Fibroblast of lung (primary cell): ENCODE data around the gene TRMU.

Experiments
- EZH2 ChIP-seq: IDR thresholded peaks from 2 replicates; pipeline ENCODE4 v1.5.1; 2012; ENCODE audit warnings: low read length, control low read depth, mild to moderate bottlenecking; ENCODE audit errors: missing control alignments
- TF ChIP-seq, protein P1 (sequence below), 2 donors: IDR thresholded peaks in 1 of 2; conservative IDR thresholded peaks in 1 of 2; 1 replicate in 1 of 2; 2 replicates in 1 of 2; pipeline ENCODE4 v1.5.1; 2011 to 2012; ENCODE audit warnings: low read length in 2 of 2, control low read depth in 1 of 2, inconsistent platforms in 1 of 2, low read depth in 1 of 2, mild to moderate bottlenecking in 1 of 2

DNA sequence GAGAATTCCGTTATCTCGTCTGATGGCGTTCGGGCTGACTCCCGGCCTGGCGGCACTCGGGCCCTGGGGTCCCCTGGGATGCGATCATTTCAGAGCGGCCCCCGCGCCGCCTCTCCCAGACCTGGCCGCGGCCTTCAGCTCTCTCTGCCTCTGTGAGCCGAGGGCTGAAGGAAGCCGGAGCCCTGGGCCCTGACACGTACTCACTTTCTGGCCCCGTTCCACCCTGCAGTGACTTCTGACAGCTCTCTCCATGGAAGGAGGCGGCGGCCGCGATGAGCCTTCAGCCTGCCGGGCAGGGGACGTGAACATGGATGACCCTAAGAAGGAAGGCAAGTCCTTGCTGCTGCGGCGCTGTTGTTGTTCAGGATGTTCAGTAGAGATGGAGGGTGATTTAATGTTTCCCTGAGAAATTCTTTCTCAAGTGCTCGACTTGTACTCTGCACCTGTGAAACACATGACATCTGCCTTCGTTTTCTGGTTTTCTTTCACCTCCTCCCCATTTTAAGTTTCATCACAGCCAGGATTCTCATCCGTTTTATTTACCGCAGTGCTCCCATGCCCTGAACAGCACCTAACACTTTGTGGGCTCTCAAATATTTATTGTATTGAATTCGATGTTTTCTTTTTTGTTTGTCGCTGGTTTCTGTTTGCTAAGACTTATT, 38.2 kb upstream of the TRMU start:
- TF ChIP-seq, protein P1, sequence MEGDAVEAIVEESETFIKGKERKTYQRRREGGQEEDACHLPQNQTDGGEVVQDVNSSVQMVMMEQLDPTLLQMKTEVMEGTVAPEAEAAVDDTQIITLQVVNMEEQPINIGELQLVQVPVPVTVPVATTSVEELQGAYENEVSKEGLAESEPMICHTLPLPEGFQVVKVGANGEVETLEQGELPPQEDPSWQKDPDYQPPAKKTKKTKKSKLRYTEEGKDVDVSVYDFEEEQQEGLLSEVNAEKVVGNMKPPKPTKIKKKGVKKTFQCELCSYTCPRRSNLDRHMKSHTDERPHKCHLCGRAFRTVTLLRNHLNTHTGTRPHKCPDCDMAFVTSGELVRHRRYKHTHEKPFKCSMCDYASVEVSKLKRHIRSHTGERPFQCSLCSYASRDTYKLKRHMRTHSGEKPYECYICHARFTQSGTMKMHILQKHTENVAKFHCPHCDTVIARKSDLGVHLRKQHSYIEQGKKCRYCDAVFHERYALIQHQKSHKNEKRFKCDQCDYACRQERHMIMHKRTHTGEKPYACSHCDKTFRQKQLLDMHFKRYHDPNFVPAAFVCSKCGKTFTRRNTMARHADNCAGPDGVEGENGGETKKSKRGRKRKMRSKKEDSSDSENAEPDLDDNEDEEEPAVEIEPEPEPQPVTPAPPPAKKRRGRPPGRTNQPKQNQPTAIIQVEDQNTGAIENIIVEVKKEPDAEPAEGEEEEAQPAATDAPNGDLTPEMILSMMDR (conservative IDR thresholded peaks at IDR 0.05 in 1 of 2, IDR thresholded peaks at IDR 0.05 in 1 of 2; ENCODE audit: low read depth in 1 of 2, low read length in 2 of 2) = no peak
- TF ChIP-seq EZH2 = no peak
